Middle frontal gyrus (tissue), 1 donor: ENCODE data around the gene ZMIZ2.
"Not testable (repeated sequence)": the region's sequence is repeated elsewhere in the genome, so short reads cannot be mapped to it uniquely, and the experiment has no call there.

Experiments
- DNase-seq: peaks from one replicate; pipeline ENCODE4 v3.0.0-alpha.2; 2015; ENCODE audit warnings: low spot score; ENCODE audit errors: extremely low spot score

The ZMIZ2 gene

GRCh38 chr7:44727937-44728262 is 20.7 kb upstream of the ZMIZ2 start:
- no peak for DNase-seq

GRCh38 chr7:44729949-44730590 is 18.6 kb upstream of the ZMIZ2 start:
- DNase-seq: no peak

GRCh38 chr7:44732971-44733370 is 15.7 kb upstream of the ZMIZ2 start:
- not testable (repeated sequence) for DNase-seq

GRCh38 chr7:44733708-44734481 is 14.8 kb upstream of the ZMIZ2 start:
- DNase-seq: no peak

- no peak for DNase-seq
Measured at GRCh38 chr7:44735403-44736165, 13.1 kb upstream of the ZMIZ2 start.

GRCh38 chr7:44736896-44737295 is 11.8 kb upstream of the ZMIZ2 start:
- DNase-seq: no peak

GRCh38 chr7:44738051-44738723 is 10.5 kb upstream of the ZMIZ2 start:
- no peak for DNase-seq

GRCh38 chr7:44738876-44739665 is 9.6 kb upstream of the ZMIZ2 start:
- no peak for DNase-seq

- DNase-seq: no peak
Measured at GRCh38 chr7:44740055-44740454, 8.6 kb upstream of the ZMIZ2 start.

GRCh38 chr7:44743750-44744149 is 4.9 kb upstream of the ZMIZ2 start:
- DNase-seq: no peak

GRCh38 chr7:44748948-44749731 is 493 bp downstream of the ZMIZ2 start:
- DNase-seq: no peak

- no peak for DNase-seq
Measured at GRCh38 chr7:44749992-44750391, 1.3 kb downstream of the ZMIZ2 start.

- DNase-seq: no peak
Measured at GRCh38 chr7:44750424-44750823, 1.8 kb downstream of the ZMIZ2 start.

GRCh38 chr7:44750921-44751571 is 2.4 kb downstream of the ZMIZ2 start:
- DNase-seq: no peak

- no peak for DNase-seq
Measured at GRCh38 chr7:44752822-44753221, 4.2 kb downstream of the ZMIZ2 start.

GRCh38 chr7:44754802-44755697 is 6.4 kb downstream of the ZMIZ2 start:
- no peak for DNase-seq

GRCh38 chr7:44755698-44756627 is 7.3 kb downstream of the ZMIZ2 start:
- no peak for DNase-seq

GRCh38 chr7:44756904-44757303 is 8.3 kb downstream of the ZMIZ2 start:
- no peak for DNase-seq
